IMR-90 (cell line): ENCODE results near the gene SUDS3. TPM values are rescaled to one million over a fixed set of nuclear protein-coding genes. Genes with fewer than 3 reads are reported as not detected.

ENCODE experiments used
- ATAC-seq: fragments of 200-7000 bp; cut with Tn5 transposase; 2 replicates; pipeline ENCODE4 v1.9.1; 2020; ENCODE audit warnings: low read depth, mild to moderate bottlenecking, moderate library complexity
- BruUV-seq: library from RNA; stranded (reverse); fragments of 400-500 nt; replicated peaks from 2 replicates; lab custom pipeline; 2021; lab: Mats Ljungman, UMichigan
- CTCF ChIA-PET: fragments of 300-600 bp; formaldehyde crosslinking; extraction: SDS; loops from one replicate; lab custom pipeline; 2021; ENCODE audit warnings: antibody characterized with exemption; lab: Yijun Ruan, JAX
- POLR2A ChIA-PET: fragments of 300-600 bp; sonication (Branson Sonifier 250); formaldehyde crosslinking; loops from one replicate; lab custom pipeline; 2022; ENCODE audit warnings: antibody characterized with exemption; ENCODE audit not compliant: unreplicated experiment; lab: Charles Lee
- DNase-seq: peaks from one replicate; pipeline ENCODE4 v3.0.0; 2013
- H2AFZ ChIP-seq: replicated peaks from 2 replicates; pipeline ENCODE3; 2013; ENCODE audit warnings: low read length, mild to moderate bottlenecking; ENCODE audit not compliant: poor library complexity
- H2AK5ac ChIP-seq: 2 replicates; pipeline ENCODE4 v1.6.1; 2013; ENCODE audit warnings: low read depth, low read length, inconsistent platforms
- H2AK9ac ChIP-seq: replicated peaks from 2 replicates; pipeline ENCODE3; 2013; ENCODE audit warnings: mild to moderate bottlenecking, low read depth, low read length, moderate library complexity; ENCODE audit not compliant: poor library complexity
- H2BK120ac ChIP-seq: 2 replicates; pipeline ENCODE4 v1.6.1; 2013; ENCODE audit warnings: low read depth, low read length, inconsistent platforms
- H2BK15ac ChIP-seq: 3 replicates; pipeline ENCODE4 v1.6.1; 2013; ENCODE audit warnings: low read depth, low read length, inconsistent platforms
- H2BK20ac ChIP-seq: 2 replicates; pipeline ENCODE4 v1.6.1; 2013; ENCODE audit warnings: low read depth, mild to moderate bottlenecking, inconsistent platforms, low read length, moderate library complexity
- H2BK5ac ChIP-seq: 2 replicates; pipeline ENCODE4 v1.6.1; 2013; ENCODE audit warnings: mild to moderate bottlenecking, low read depth, low read length, inconsistent platforms; ENCODE audit not compliant: poor library complexity, severe bottlenecking
- H3K14ac ChIP-seq: replicated peaks from 2 replicates; pipeline ENCODE4 v1.6.1; 2013; ENCODE audit warnings: low read depth, low read length, inconsistent platforms
- H3K18ac ChIP-seq: 2 replicates; pipeline ENCODE4 v1.6.1; 2013; ENCODE audit warnings: low read depth, low read length, control low read depth
- H3K23ac ChIP-seq: 2 replicates; pipeline ENCODE4 v1.6.1; 2013; ENCODE audit warnings: low read depth, low read length, inconsistent platforms
- H3K27ac ChIP-seq: 2 replicates; pipeline ENCODE4 v1.5.1; 2013; ENCODE audit warnings: mild to moderate bottlenecking, control low read depth, low read length; ENCODE audit not compliant: insufficient read depth
- H3K27me3 ChIP-seq: 2 replicates; pipeline ENCODE4 v1.6.1; 2013; ENCODE audit warnings: low read length; ENCODE audit not compliant: control insufficient read depth, insufficient read depth
- H3K36me3 ChIP-seq: 2 replicates; pipeline ENCODE4 v1.6.1; 2013; ENCODE audit warnings: low read length, mixed read lengths; ENCODE audit not compliant: control insufficient read depth, insufficient read depth
- H3K4ac ChIP-seq: 2 replicates; pipeline ENCODE4 v1.6.1; 2013; ENCODE audit warnings: low read depth, low read length, inconsistent platforms
- H3K4me1 ChIP-seq: 2 replicates; pipeline ENCODE4 v1.6.1; 2013; ENCODE audit warnings: low read length, mixed read lengths; ENCODE audit not compliant: control insufficient read depth, insufficient read depth
- H3K4me2 ChIP-seq: 2 replicates; pipeline ENCODE4 v1.6.1; 2013; ENCODE audit warnings: low read depth, mild to moderate bottlenecking, control low read depth, low read length, moderate library complexity
- H3K4me3 ChIP-seq: 2 replicates; pipeline ENCODE4 v1.5.1; 2013; ENCODE audit warnings: low read depth, mild to moderate bottlenecking, control low read depth, low read length, moderate library complexity; ENCODE audit not compliant: insufficient read depth
- H3K56ac ChIP-seq: 2 replicates; pipeline ENCODE4 v1.6.1; 2013; ENCODE audit warnings: low read length, inconsistent platforms; ENCODE audit not compliant: insufficient read depth; ENCODE audit errors: extremely low read depth
- H3K79me1 ChIP-seq, 2 experiments: 2 replicates each; pipeline ENCODE4 v1.6.1; 2013; ENCODE audit warnings: low read length in 2 of 2, inconsistent platforms in 1 of 2, low read depth in 1 of 2
- H3K9ac ChIP-seq: 2 replicates; pipeline ENCODE4 v1.6.1; 2013; ENCODE audit warnings: low read depth, low read length, control low read depth
- H3K9me1 ChIP-seq: 2 replicates; pipeline ENCODE4 v1.6.1; 2013; ENCODE audit warnings: low read length, inconsistent platforms; ENCODE audit not compliant: insufficient read depth
- H3K9me3 ChIP-seq: 2 replicates; pipeline ENCODE4 v1.6.1; 2013; ENCODE audit warnings: low read length; ENCODE audit not compliant: control insufficient read depth, insufficient read depth
- H4K20me1 ChIP-seq: 2 replicates; pipeline ENCODE4 v1.6.1; 2013; ENCODE audit warnings: low read length, inconsistent platforms; ENCODE audit not compliant: insufficient read depth
- H4K5ac ChIP-seq: 2 replicates; pipeline ENCODE4 v1.6.1; 2013; ENCODE audit warnings: mild to moderate bottlenecking, low read depth, low read length, control low read depth
- H4K8ac ChIP-seq, 2 experiments: 2 replicates each; pipeline ENCODE4 v1.6.1; 2013; ENCODE audit warnings: low read depth in 2 of 2, low read length in 2 of 2, control low read depth in 1 of 2, inconsistent platforms in 1 of 2
- H4K91ac ChIP-seq: 2 replicates; pipeline ENCODE4 v1.6.1; 2013; ENCODE audit warnings: low read depth, low read length, inconsistent platforms; ENCODE audit not compliant: insufficient read depth
- BHLHE40 ChIP-seq: fragments of 150-350 bp; IDR thresholded peaks from 2 replicates; pipeline ENCODE4 v1.6.1; 2016; ENCODE audit warnings: mild to moderate bottlenecking, low read depth, low read length
- CEBPB ChIP-seq: IDR thresholded peaks from 2 replicates; pipeline ENCODE4 v1.6.1; 2012; ENCODE audit warnings: low read depth, low read length, improper control_type of control experiment
- CHD1 ChIP-seq: IDR thresholded peaks from 2 replicates; pipeline ENCODE4 v1.6.1; 2012; ENCODE audit warnings: low read depth, low read length, improper control_type of control experiment
- CTCF ChIP-seq: conservative IDR thresholded peaks from 2 replicates; pipeline ENCODE4 v1.5.1; 2012; ENCODE audit warnings: mild to moderate bottlenecking, low read depth, low read length, improper control_type of control experiment
- ELK1 ChIP-seq: fragments of 150-350 bp; IDR thresholded peaks from 2 replicates; pipeline ENCODE4 v1.6.1; 2016; ENCODE audit warnings: low read depth, mild to moderate bottlenecking, low read length, moderate library complexity, borderline replicate concordance
- FOS ChIP-seq: fragments of 150-350 bp; IDR thresholded peaks from 2 replicates; pipeline ENCODE4 v1.6.1; 2016; ENCODE audit warnings: low read depth, low read length
- MAFK ChIP-seq: IDR thresholded peaks from 2 replicates; pipeline ENCODE4 v1.6.1; 2012; ENCODE audit warnings: low read depth, low read length, improper control_type of control experiment
- MAZ ChIP-seq: IDR thresholded peaks from 2 replicates; pipeline ENCODE4 v1.6.1; 2012; ENCODE audit warnings: low read depth, mild to moderate bottlenecking, low read length, improper control_type of control experiment, moderate library complexity, borderline replicate concordance
- MXI1 ChIP-seq: IDR thresholded peaks from 2 replicates; pipeline ENCODE4 v1.6.1; 2012; ENCODE audit warnings: low read depth, mild to moderate bottlenecking, low read length, moderate library complexity, borderline replicate concordance
- NFE2L2 ChIP-seq: fragments of 150-350 bp; IDR thresholded peaks from 2 replicates; pipeline ENCODE4 v1.6.1; 2016; ENCODE audit warnings: low read depth, mild to moderate bottlenecking, low read length
- POLR2A ChIP-seq: IDR thresholded peaks from 2 replicates; pipeline ENCODE4 v1.6.1; 2012; ENCODE audit warnings: mild to moderate bottlenecking, low read depth, low read length
- RAD21 ChIP-seq: IDR thresholded peaks from 2 replicates; pipeline ENCODE4 v1.6.1; 2012; ENCODE audit warnings: low read length, improper control_type of control experiment
- RFX5 ChIP-seq: IDR thresholded peaks from 2 replicates; pipeline ENCODE4 v1.8.0; 2012; ENCODE audit warnings: low read depth, mild to moderate bottlenecking, low read length, moderate library complexity
- SMC3 ChIP-seq: fragments of 150-350 bp; IDR thresholded peaks from 2 replicates; pipeline ENCODE4 v1.6.1; 2016; ENCODE audit warnings: low read depth, mild to moderate bottlenecking, antibody characterized with exemption, low read length, moderate library complexity
- USF2 ChIP-seq: fragments of 150-350 bp; IDR thresholded peaks from 2 replicates; pipeline ENCODE4 v1.6.1; 2017; ENCODE audit warnings: mild to moderate bottlenecking, antibody characterized with exemption, low read length, low read depth
- dilution Hi-C: fragments of 300-500 bp; cut with HindIII; formaldehyde crosslinking; loops from one replicate; pipeline ENCODE4 v1.14.3; 2018; ENCODE audit warnings: low sequenced_read_pairs; ENCODE audit not compliant: unreplicated experiment
- in situ Hi-C: fragments of 300-500 bp; cut with MboI; formaldehyde crosslinking; loops from 3 replicates; pipeline ENCODE4 v1.14.3; 2019; ENCODE audit warnings: low sequenced_read_pairs, inconsistent platforms, mixed read lengths
- intact Hi-C: fragments of 100-400 bp; cut with micrococcal nuclease; formaldehyde crosslinking; loops from 2 replicates; pipeline ENCODE4 v1.10.0; 2022
- polyA plus RNA-seq, 3 experiments: library from polyadenylated mRNA; depleted of rRNA; stranded (reverse); fragments of >200 nt; gene quantifications; 2 replicates each; pipeline ENCODE4 v1.2.3, GENCODE V29; 2012; ENCODE audit warnings: low replicate concordance in 1 of 3
- total RNA-seq: library from RNA; depleted of rRNA; stranded (reverse); fragments of >200 nt; gene quantifications from 2 replicates; pipeline ENCODE4 v1.2.3, GENCODE V29; 2012

Gene SUDS3
- total and polyA plus RNA-seq, 2 of the 4 experiments (the other 2 are of a cell fraction), result 13.4 to 13.8 TPM

GRCh38 chr12:118326991-118327390 lies 49.4 kb upstream of the SUDS3 start:
- no peak overlapping the region for H3K56ac ChIP-seq
- no peak overlapping the region for H2BK20ac ChIP-seq
- no peak overlapping the region for H2BK15ac ChIP-seq
- no peak overlapping the region for H4K91ac ChIP-seq
- ChIA-PET CTCF (no interaction called here), POLR2A (no interaction called here)
- H2BK5ac ChIP-seq, result peak overlapping the region; percentile 24
- no peak overlapping the region for H2BK120ac ChIP-seq
- no peak overlapping the region for H2AFZ ChIP-seq
- no peak overlapping the region for H3K4ac ChIP-seq
- no peak overlapping the region for H2AK9ac ChIP-seq
- no peaks in the 10 kb centered on the region for H4K20me1 ChIP-seq
- no peak overlapping the region for H2AK5ac ChIP-seq
- in situ Hi-C loops (no loop called here), dilution Hi-C loops (no loop called here), intact Hi-C loops (no loop called here)
- H3K9me1 ChIP-seq, result no peaks in the 10 kb centered on the region; the same call in 1 of the 2 replicates
- H3K14ac ChIP-seq, result no peak overlapping the region
- H4K5ac ChIP-seq, result no peak overlapping the region
- H3K36me3 ChIP-seq, result no peaks in the 10 kb centered on the region
- H3K27ac ChIP-seq, result no peak overlapping the region
- H3K9me3 ChIP-seq, result no peaks in the 10 kb centered on the region
- DNase-seq (peak; percentile 37), ATAC-seq (no peak)
- H3K4me1 ChIP-seq, result peaks cover 10% of the 10 kb centered on the region
- H3K23ac ChIP-seq, result no peak overlapping the region
- H4K8ac ChIP-seq, result no peak overlapping the region
- no TSS peak for BruUV-seq
- no peak for TF ChIP-seq BHLHE40
- TF ChIP-seq CHD1, result no peak
- TF ChIP-seq MAZ, result no peak
- no peak for TF ChIP-seq POLR2A
- no peak for TF ChIP-seq FOS
- TF ChIP-seq MXI1, result no peak
- TF ChIP-seq SMC3, result no peak
- TF ChIP-seq RAD21, result no peak
- TF ChIP-seq MAFK, result no peak
- no peak for TF ChIP-seq NFE2L2
- no peak for TF ChIP-seq CTCF
- no peak for TF ChIP-seq RFX5
- no peak for TF ChIP-seq ELK1
- TF ChIP-seq CEBPB, result no peak
- no peak for TF ChIP-seq USF2
- no peaks in the 10 kb centered on the region for H3K27me3 ChIP-seq
- H3K4me2 ChIP-seq, result no peak overlapping the region
- H3K18ac ChIP-seq, result no peak overlapping the region
- no peak overlapping the region for H3K4me3 ChIP-seq
- peaks cover 6 to 31% of the 10 kb centered on the region in 2 experiments; a peak in 3 of 4 replicates for H3K79me1 ChIP-seq
- no peak overlapping the region for H3K9ac ChIP-seq
